DOHH2 (cell line): ENCODE results near the gene APH1B.

Experiments used
- EZH2phosphoT487 ChIP-seq: fragments of 200-600 bp; sonication (generic); IDR thresholded peaks from 2 replicates; pipeline ENCODE4 v1.6.1; 2017; ENCODE audit warnings: borderline replicate concordance, mild to moderate bottlenecking, antibody characterized with exemption, low read length, moderate library complexity, mixed read lengths
- TF ChIP-seq, protein P1 (sequence below): fragments of 200-600 bp; sonication (generic); IDR thresholded peaks from one replicate; pipeline ENCODE4 v1.5.1; 2014; ENCODE audit warnings: antibody characterized with exemption, mild to moderate bottlenecking, low read depth, low read length; ENCODE audit not compliant: poor library complexity, severe bottlenecking

GRCh38 chr15:63349156-63349555, 71.8 kb downstream of the APH1B start:
- TF ChIP-seq, protein P1, sequence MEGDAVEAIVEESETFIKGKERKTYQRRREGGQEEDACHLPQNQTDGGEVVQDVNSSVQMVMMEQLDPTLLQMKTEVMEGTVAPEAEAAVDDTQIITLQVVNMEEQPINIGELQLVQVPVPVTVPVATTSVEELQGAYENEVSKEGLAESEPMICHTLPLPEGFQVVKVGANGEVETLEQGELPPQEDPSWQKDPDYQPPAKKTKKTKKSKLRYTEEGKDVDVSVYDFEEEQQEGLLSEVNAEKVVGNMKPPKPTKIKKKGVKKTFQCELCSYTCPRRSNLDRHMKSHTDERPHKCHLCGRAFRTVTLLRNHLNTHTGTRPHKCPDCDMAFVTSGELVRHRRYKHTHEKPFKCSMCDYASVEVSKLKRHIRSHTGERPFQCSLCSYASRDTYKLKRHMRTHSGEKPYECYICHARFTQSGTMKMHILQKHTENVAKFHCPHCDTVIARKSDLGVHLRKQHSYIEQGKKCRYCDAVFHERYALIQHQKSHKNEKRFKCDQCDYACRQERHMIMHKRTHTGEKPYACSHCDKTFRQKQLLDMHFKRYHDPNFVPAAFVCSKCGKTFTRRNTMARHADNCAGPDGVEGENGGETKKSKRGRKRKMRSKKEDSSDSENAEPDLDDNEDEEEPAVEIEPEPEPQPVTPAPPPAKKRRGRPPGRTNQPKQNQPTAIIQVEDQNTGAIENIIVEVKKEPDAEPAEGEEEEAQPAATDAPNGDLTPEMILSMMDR, result no peak
- TF ChIP-seq EZH2phosphoT487, result no peak
